HepG2 (cell line): ENCODE measurements around the gene AK4. TPM values are rescaled to one million over a fixed set of nuclear protein-coding genes. Genes with fewer than 3 reads are reported as not detected.

Experiments
- ATAC-seq: fragments of 200-7000 bp; cut with Tn5 transposase; 3 replicates; pipeline ENCODE4 v1.9.1; 2020; ENCODE audit warnings: mild to moderate bottlenecking, moderate library complexity
- BruUV-seq: library from RNA; stranded (reverse); fragments of 400-500 nt; replicated peaks from 2 replicates; lab custom pipeline; 2021; lab: Mats Ljungman, UMichigan
- CTCF ChIA-PET: fragments of 300-600 bp; formaldehyde crosslinking; extraction: SDS; loops from one replicate; lab custom pipeline; 2021; ENCODE audit warnings: low total read pairs, inconsistent platforms, low intra/inter-chr PET ratio; lab: Yijun Ruan, JAX
- POLR2A ChIA-PET: fragments of 350-600 bp; sonication (Branson Sonifier 250); formaldehyde crosslinking; loops from one replicate; lab custom pipeline; 2020; ENCODE audit warnings: antibody characterized with exemption, inconsistent platforms; lab: Yijun Ruan, JAX
- DNase-seq: peaks from one replicate; pipeline ENCODE4 v3.0.0-alpha.2; 2015; ENCODE audit warnings: low spot score
- FAIRE-seq: peaks from 3 replicates; lab custom pipeline; 2011; peaks lifted over from hg19 to GRCh38; lab: Jason Lieb, UNC
- H2AFZ ChIP-seq: one replicate; pipeline ENCODE4 v1.6.1; 2011; ENCODE audit warnings: low read length, inconsistent platforms
- H3K27ac ChIP-seq: fragments of 300-600 bp; 3 replicates; pipeline ENCODE4 v1.8.0; 2011; ENCODE audit warnings: mixed run types, mild to moderate bottlenecking, mixed read lengths, low read length, inconsistent platforms; ENCODE audit not compliant: insufficient read depth; ENCODE audit errors: extremely low read length
- H3K27me3 ChIP-seq, 2 experiments: fragments of 200-600 bp in 1 of 2; 2 replicates in 1 of 2; 3 replicates in 1 of 2; pipeline versions ENCODE4 v1.6.0 to v1.8.0; 2011; ENCODE audit warnings: low read length in 2 of 2, mild to moderate bottlenecking in 2 of 2, moderate library complexity in 2 of 2, inconsistent platforms in 1 of 2; ENCODE audit not compliant: insufficient read depth in 2 of 2, control insufficient read depth in 1 of 2
- H3K36me3 ChIP-seq, 2 experiments: fragments of 200-600 bp in 1 of 2; replicated peaks in 1 of 2; 2 replicates in 1 of 2; 3 replicates in 1 of 2; pipeline versions ENCODE4 v1.5.1 to v1.8.0; 2011; ENCODE audit warnings: low read length in 2 of 2, inconsistent platforms in 1 of 2; ENCODE audit not compliant: insufficient read depth in 2 of 2, control insufficient read depth in 1 of 2
- H3K4me1 ChIP-seq: 2 replicates; pipeline ENCODE4 v1.5.1; 2012; ENCODE audit warnings: low read length, inconsistent platforms; ENCODE audit not compliant: insufficient read depth
- H3K4me2 ChIP-seq: 2 replicates; pipeline ENCODE4 v1.6.0; 2011; ENCODE audit warnings: low read depth, low read length, inconsistent platforms
- H3K4me3 ChIP-seq, 3 experiments: fragments of 200-600 bp in 1 of 3; sonication (generic), shearing (Covaris generic) in 1 of 3; replicated peaks in 1 of 3; 2 replicates each; pipeline ENCODE4 v1.5.1; 2011 to 2016; ENCODE audit warnings: low read length in 3 of 3, inconsistent platforms in 2 of 3, low read depth in 2 of 3, mild to moderate bottlenecking in 2 of 3, control low read depth in 1 of 3, mixed read lengths in 1 of 3; ENCODE audit not compliant: insufficient read depth in 1 of 3
- H3K79me2 ChIP-seq: one replicate; pipeline ENCODE4 v1.6.1; 2011; ENCODE audit warnings: low read length, inconsistent platforms; ENCODE audit not compliant: insufficient read depth
- H3K9ac ChIP-seq: 2 replicates; pipeline ENCODE4 v1.6.0; 2011; ENCODE audit warnings: mild to moderate bottlenecking, low read depth, low read length, inconsistent platforms; ENCODE audit not compliant: insufficient read depth
- H3K9me3 ChIP-seq: 2 replicates; pipeline ENCODE4 v1.5.1; 2012; ENCODE audit warnings: mild to moderate bottlenecking, low read length
- H4K20me1 ChIP-seq: 2 replicates; pipeline ENCODE4 v1.6.0; 2011; ENCODE audit warnings: inconsistent platforms, mild to moderate bottlenecking, low read length, moderate library complexity; ENCODE audit not compliant: insufficient read depth
- CHCHD3 ChIP-seq: sonication (generic); formaldehyde crosslinking; IDR thresholded peaks from 2 replicates; pipeline ENCODE4 v1.8.0; 2022; ENCODE audit warnings: mild to moderate bottlenecking, missing genetic modification reagents, moderate library complexity
- CREB1 ChIP-seq, 2 experiments: fragments of 450-650 bp in 1 of 2; IDR thresholded peaks; 2 replicates each; pipeline ENCODE4 v1.6.1; 2016 to 2017; ENCODE audit warnings: control low read depth in 1 of 2, mild to moderate bottlenecking in 1 of 2, missing compliant biosample characterization in 1 of 2, missing genetic modification characterization in 1 of 2
- NFIC ChIP-seq: IDR thresholded peaks from 2 replicates; pipeline ENCODE4 v1.6.1; 2012; ENCODE audit warnings: mild to moderate bottlenecking, low read length, inconsistent platforms
- ZNF18 ChIP-seq: sonication (generic); formaldehyde crosslinking; IDR thresholded peaks from 2 replicates; pipeline ENCODE4 v1.8.0; 2022; ENCODE audit warnings: mild to moderate bottlenecking, missing genetic modification reagents; ENCODE audit not compliant: insufficient replicate concordance
- ZNF263 ChIP-seq: sonication (generic); formaldehyde crosslinking; IDR thresholded peaks from 2 replicates; pipeline ENCODE4 v1.4.0; 2020; ENCODE audit warnings: missing genetic modification reagents
- ZNF784 ChIP-seq: sonication (generic); formaldehyde crosslinking; IDR thresholded peaks from 2 replicates; pipeline ENCODE4 v1.5.1; 2020; ENCODE audit warnings: missing genetic modification reagents, mild to moderate bottlenecking, borderline replicate concordance
- WGBS: methylation state at CpG from one replicate; pipeline ENCODE4 v1.1.6; 2017; ENCODE audit warnings: low lambda C conversion rate; 5-methylcytosine and 5-hydroxymethylcytosine counted together
- in situ Hi-C: cut with HindIII; loops from 2 replicates; pipeline ENCODE4 v1.10.0; 2017; ENCODE audit warnings: low pct_unique_long_range_greater_than_20kb; ENCODE audit not compliant: extremely low pct_ligation_motif_present
- intact Hi-C: fragments of 100-400 bp; cut with micrococcal nuclease; formaldehyde crosslinking; loops from one replicate; pipeline ENCODE4 v1.10.0; 2022; ENCODE audit not compliant: unreplicated experiment
- polyA plus RNA-seq, 8 experiments: library from polyadenylated mRNA; depleted of rRNA in 3 of 8; stranded (reverse) in 7 of 8; unstranded in 1 of 8; fragments of >200 nt; fragmentation: Illumina TruSeq in 4 of 8; extraction: Trizol in 4 of 8; gene quantifications; 2 replicates each; pipeline versions ENCODE4 v1.2.1 to v1.2.3, GENCODE V29; 2011 to 2016; ENCODE audit warnings: low read depth in 4 of 8, missing spikeins in 1 of 8, mixed read lengths in 1 of 8; ENCODE audit not compliant: insufficient read depth in 1 of 8
- total RNA-seq, 5 experiments: library from RNA; depleted of rRNA; stranded (reverse); fragments of >200 nt; fragmentation: Illumina TruSeq; extraction: Trizol; gene quantifications; 2 replicates each; pipeline ENCODE4 v1.2.3, GENCODE V29; 2016; ENCODE audit warnings: low read depth in 1 of 5

AK4 gene
- total and polyA plus RNA-seq, 2 of the 13 experiments (the other 11 are each of a cell fraction or from before 2014, with no cell fraction given) = 110 to 160 TPM

GRCh38 chr1:65149351-65150107 is 1.5 kb downstream of the AK4 start:
- Histone ChIP-seq H3K36me3 (0 out of 5 replicates have a peak, but pooled peaks cover 0 to 1% of the 10 kb centered on the region in 2 experiments), H3K27ac (peak overlapping the region; percentile 78), H3K4me1 (peaks cover 73% of the 10 kb centered on the region), H3K79me2 (peaks cover 63% of the 10 kb centered on the region), H4K20me1 (peaks cover 19% of the 10 kb centered on the region), H3K4me2 (peak overlapping the region; percentile 85), H2AFZ (no peak overlapping the region), H3K9me3 (no peaks in the 10 kb centered on the region), H3K27me3 (no peaks in the 10 kb centered on the region; a peak in 1 of 5 replicates), H3K9ac (peak overlapping the region; percentile 76), H3K4me3 (peak overlapping the region; percentile 75 to 90 (median 86))
- 0 out of 2 replicates have a peak, but pooled peaks have one; percentile 0 for TF ChIP-seq ZNF263 (CRISPR knock-in tag)
- no peak for TF ChIP-seq CHCHD3 (CRISPR knock-in tag)
- TF ChIP-seq CREB1 (IDR thresholded peaks at IDR 0.05) = no peak
- TF ChIP-seq CREB1 (CRISPR knock-in tag; IDR thresholded peaks at IDR 0.05) = 0 out of 2 replicates have a peak, but pooled peaks have one; percentile 21
- TF ChIP-seq ZNF18 (CRISPR knock-in tag) = peak; percentile 39
- TF ChIP-seq NFIC = 0 out of 2 replicates have a peak, but pooled peaks have one; percentile 29
- 0 out of 2 replicates have a peak, but pooled peaks have one; percentile 43 for TF ChIP-seq ZNF784 (CRISPR knock-in tag)
- in situ Hi-C loops (loop anchor here (5.0 kb wide), 2 partner anchors 58 to 82 kb away; no protein-coding TSS in a partner anchor), intact Hi-C loops (loop anchor here (1.0 to 10.0 kb wide), 3 partner anchors 9 to 275 kb away; partner anchors contain the start of genes LEPR and LEPROT)
- CTCF ChIA-PET = no interaction called here
- ATAC-seq (no peak), FAIRE-seq (no peak), DNase-seq (no peak)
- BruUV-seq = TSS peak; percentile 63
- WGBS = 14% methylated on average over 14 of the region's 14 CpGs
- POLR2A ChIA-PET = interaction anchor here (0.6 to 1.9 kb wide), 4 partner anchors 9 to 99 kb away, joined by 3 to 37 read pairs (median 3); no protein-coding TSS in a partner anchor
